PC-3 (cell line): ENCODE measurements around the gene FOXP1. TPM values are rescaled to one million over a fixed set of nuclear protein-coding genes. Genes with fewer than 3 reads are reported as not detected.

Source experiments
- ATAC-seq: fragments of 200-7000 bp; cut with Tn5 transposase; 2 replicates; pipeline ENCODE4 v1.9.1; 2020; ENCODE audit warnings: mild to moderate bottlenecking, moderate library complexity
- BruUV-seq: library from RNA; stranded (reverse); fragments of 400-500 nt; replicated peaks from 2 replicates; lab custom pipeline; 2021; lab: Mats Ljungman, UMichigan
- CTCF ChIA-PET: fragments of 300-600 bp; sonication (Branson Sonifier 250); formaldehyde crosslinking; loops from one replicate; lab custom pipeline; 2022; ENCODE audit warnings: antibody characterized with exemption; lab: Charles Lee
- POLR2A ChIA-PET: fragments of 300-600 bp; sonication (Branson Sonifier 250); formaldehyde crosslinking; loops from one replicate; lab custom pipeline; 2022; ENCODE audit warnings: antibody characterized with exemption; ENCODE audit not compliant: unreplicated experiment; lab: Charles Lee
- DNase-seq: peaks from one replicate; pipeline ENCODE4 v3.0.0-alpha.2; 2015
- H2AFZ ChIP-seq: fragments of 300-600 bp; sonication (generic); 2 replicates; pipeline ENCODE4 v1.6.0; 2016; ENCODE audit warnings: antibody characterized with exemption, low read length
- H3F3A ChIP-seq: fragments of 300-600 bp; sonication (generic); one replicate; pipeline ENCODE4 v1.6.0; 2017; ENCODE audit warnings: antibody characterized with exemption, low read length, control low read depth, mild to moderate bottlenecking; ENCODE audit not compliant: unreplicated experiment
- H3K27ac ChIP-seq: fragments of 300-600 bp; sonication (generic); 2 replicates; pipeline ENCODE4 v1.5.1; 2016; ENCODE audit warnings: mild to moderate bottlenecking, low read length
- H3K27me3 ChIP-seq: fragments of 300-600 bp; sonication (generic); 2 replicates; pipeline ENCODE4 v1.6.1; 2016; ENCODE audit warnings: low read length, mixed read lengths
- H3K36me3 ChIP-seq: fragments of 300-600 bp; sonication (generic); 2 replicates; pipeline ENCODE4 v1.6.1; 2016; ENCODE audit warnings: low read depth, mixed run types, low read length, mixed read lengths
- H3K4me1 ChIP-seq: fragments of 300-600 bp; sonication (generic); 2 replicates; pipeline ENCODE4 v1.5.1; 2016; ENCODE audit warnings: low read length; ENCODE audit not compliant: insufficient read depth
- H3K4me2 ChIP-seq: fragments of 300-600 bp; sonication (generic); 2 replicates; pipeline ENCODE4 v1.6.0; 2016; ENCODE audit warnings: low read length
- H3K4me3 ChIP-seq: fragments of 300-600 bp; sonication (generic); 2 replicates; pipeline ENCODE4 v1.5.1; 2016; ENCODE audit warnings: mild to moderate bottlenecking, low read length, mixed read lengths
- H3K79me2 ChIP-seq: fragments of 300-600 bp; sonication (generic); 2 replicates; pipeline ENCODE4 v1.6.1; 2017; ENCODE audit warnings: low read length, mixed read lengths
- H3K9ac ChIP-seq: fragments of 300-600 bp; sonication (generic); 2 replicates; pipeline ENCODE4 v1.6.0; 2016; ENCODE audit warnings: mild to moderate bottlenecking, low read length
- H3K9me2 ChIP-seq: fragments of 300-600 bp; sonication (generic); replicated peaks from 2 replicates; pipeline ENCODE4 v1.6.1; 2016; ENCODE audit warnings: mixed run types, low read length, mixed read lengths
- H3K9me3 ChIP-seq: fragments of 300-600 bp; sonication (generic); 2 replicates; pipeline ENCODE4 v1.6.1; 2016; ENCODE audit warnings: low read length, mixed read lengths
- H4K20me1 ChIP-seq: fragments of 300-600 bp; sonication (generic); 2 replicates; pipeline ENCODE4 v1.6.1; 2016; ENCODE audit warnings: low read length, mixed read lengths
- CTCF ChIP-seq: fragments of 300-600 bp; sonication (generic); conservative IDR thresholded peaks from 2 replicates; pipeline ENCODE4 v1.5.1; 2017; ENCODE audit warnings: antibody characterized with exemption, low read depth, mild to moderate bottlenecking, low read length
- EZH2 ChIP-seq: fragments of 300-600 bp; sonication (generic); IDR thresholded peaks from one replicate; pipeline ENCODE4 v1.6.1; 2017; ENCODE audit warnings: antibody characterized with exemption, mild to moderate bottlenecking, low read length; ENCODE audit not compliant: unreplicated experiment
- EZH2phosphoT487 ChIP-seq: fragments of 300-600 bp; sonication (generic); IDR thresholded peaks from 2 replicates; pipeline ENCODE4 v1.6.1; 2018; ENCODE audit warnings: mild to moderate bottlenecking, antibody characterized with exemption, low read length, borderline replicate concordance
- intact Hi-C: fragments of 100-400 bp; cut with micrococcal nuclease; formaldehyde crosslinking; loops from 2 replicates; pipeline ENCODE4 v1.9.0; 2023
- total RNA-seq: library from RNA; depleted of rRNA; stranded (reverse); fragments of >200 nt; gene quantifications from 2 replicates; pipeline ENCODE4 v1.2.3, GENCODE V29; 2014

FOXP1 gene
- total RNA-seq, 1 experiment from 2014 or later, result 35.3 TPM

DNA sequence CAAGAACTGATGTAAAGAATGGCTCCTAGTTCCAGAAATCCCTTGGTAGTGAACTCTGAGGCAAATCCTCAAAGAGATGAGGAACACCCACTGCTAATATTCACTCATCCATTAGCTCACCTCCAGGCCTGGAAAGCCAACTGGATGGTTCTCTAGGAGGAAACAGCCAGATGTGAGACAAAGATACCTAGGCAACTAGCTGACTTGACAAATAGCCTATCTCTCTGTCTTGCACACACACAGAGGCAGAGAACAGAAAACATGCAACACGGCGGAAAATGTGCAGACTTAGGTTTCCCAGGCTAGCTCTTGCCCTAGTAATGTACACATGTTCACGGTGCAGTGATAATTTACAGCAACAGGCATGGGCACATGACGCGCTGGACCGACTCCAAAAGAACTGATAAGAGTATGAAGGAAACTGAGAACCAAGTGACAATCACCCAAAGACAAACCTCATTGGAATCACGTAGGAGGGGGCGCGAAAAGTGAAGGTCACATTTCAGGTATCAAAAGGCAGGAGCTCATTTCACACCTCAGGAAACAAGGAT, 318.1 kb downstream of the FOXP1 start:
- ChIA-PET CTCF (no interaction called here), POLR2A (interaction anchor here (0.6 kb wide), 1 partner anchor 131 kb away, joined by 4 read pairs; no protein-coding TSS in a partner anchor)
- no peak overlapping the region for H2AFZ ChIP-seq
- no peak overlapping the region for H3K27ac ChIP-seq
- H3F3A ChIP-seq, result no peaks in the 10 kb centered on the region
- no peaks in the 10 kb centered on the region for H3K27me3 ChIP-seq
- ATAC-seq, result no peak
- intact Hi-C loops, result no loop called here
- H3K36me3 ChIP-seq, result no peaks in the 10 kb centered on the region
- no peak for DNase-seq
- no peaks in the 10 kb centered on the region for H3K9me2 ChIP-seq
- no peaks in the 10 kb centered on the region for H4K20me1 ChIP-seq
- TF ChIP-seq EZH2phosphoT487, result no peak
- no peak for TF ChIP-seq EZH2
- TF ChIP-seq CTCF, result no peak
- H3K9me3 ChIP-seq, result no peaks in the 10 kb centered on the region
- peaks cover 7% of the 10 kb centered on the region for H3K4me1 ChIP-seq
- no TSS peak for BruUV-seq
- no peaks in the 10 kb centered on the region for H3K79me2 ChIP-seq
- no peak overlapping the region for H3K4me2 ChIP-seq
- no peak overlapping the region for H3K9ac ChIP-seq
- no peak overlapping the region for H3K4me3 ChIP-seq

DNA sequence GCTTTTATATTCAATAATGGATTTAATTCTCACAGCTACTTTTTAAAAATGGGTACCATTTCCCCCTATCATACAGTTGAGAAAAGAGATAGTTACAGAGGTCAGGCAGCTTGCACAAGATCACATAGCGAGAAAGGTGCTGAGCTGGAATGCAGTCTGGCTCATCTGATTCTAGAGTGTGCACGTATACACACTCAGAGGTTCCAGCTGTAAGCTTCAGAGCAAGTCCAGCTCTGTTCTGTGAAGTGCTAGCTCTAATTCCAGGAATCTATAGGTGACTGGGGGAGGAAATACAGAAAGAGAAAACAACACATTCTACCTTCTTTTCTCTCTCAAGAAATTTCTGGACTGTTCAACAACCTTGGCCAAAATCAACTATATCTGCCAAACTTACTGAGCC, 318.7 kb downstream of the FOXP1 start:
- no peak for DNase-seq
- Histone ChIP-seq H3K27ac (no peak overlapping the region), H3K9ac (no peak overlapping the region), H3K79me2 (no peaks in the 10 kb centered on the region), H2AFZ (no peak overlapping the region), H3K9me3 (no peaks in the 10 kb centered on the region), H3K9me2 (no peaks in the 10 kb centered on the region), H3F3A (no peaks in the 10 kb centered on the region), H3K4me2 (no peak overlapping the region), H3K4me1 (peaks cover 12% of the 10 kb centered on the region), H3K4me3 (no peak overlapping the region), H3K36me3 (no peaks in the 10 kb centered on the region), H4K20me1 (no peaks in the 10 kb centered on the region), H3K27me3 (no peaks in the 10 kb centered on the region)
- CTCF ChIA-PET, result no interaction called here
- intact Hi-C loops, result no loop called here
- POLR2A ChIA-PET, result no interaction called here
- no TSS peak for BruUV-seq
- TF ChIP-seq EZH2 (no peak), CTCF (no peak)
- ATAC-seq, result no peak

- ChIA-PET CTCF (no interaction called here), POLR2A (no interaction called here)
- Histone ChIP-seq H3K9me3 (no peaks in the 10 kb centered on the region), H3K79me2 (no peaks in the 10 kb centered on the region), H3K4me2 (no peak overlapping the region), H3K27ac (no peak overlapping the region), H3K4me1 (peaks cover 35% of the 10 kb centered on the region), H3F3A (no peaks in the 10 kb centered on the region), H3K36me3 (no peaks in the 10 kb centered on the region), H3K27me3 (no peaks in the 10 kb centered on the region), H3K9me2 (no peaks in the 10 kb centered on the region), H3K9ac (no peak overlapping the region), H2AFZ (no peak overlapping the region), H4K20me1 (no peaks in the 10 kb centered on the region), H3K4me3 (no peak overlapping the region)
- no peak for ATAC-seq
- BruUV-seq, result no TSS peak
- TF ChIP-seq EZH2phosphoT487 (no peak), CTCF (no peak), EZH2 (no peak)
- DNase-seq, result no peak
- intact Hi-C loops, result no loop called here
Observed at GRCh38 chr3:71262364-71263265, 320.9 kb downstream of the FOXP1 start.
